GM19099 (cell line): Measurements from ENCODE around the gene REM1.

ENCODE experiments used
- POLR2A ChIP-seq: IDR thresholded peaks from 3 replicates; pipeline ENCODE4 v1.6.1; 2011; ENCODE audit warnings: low read depth; ENCODE audit not compliant: insufficient read length; ENCODE audit errors: extremely low read depth

The REM1 gene, protein sequence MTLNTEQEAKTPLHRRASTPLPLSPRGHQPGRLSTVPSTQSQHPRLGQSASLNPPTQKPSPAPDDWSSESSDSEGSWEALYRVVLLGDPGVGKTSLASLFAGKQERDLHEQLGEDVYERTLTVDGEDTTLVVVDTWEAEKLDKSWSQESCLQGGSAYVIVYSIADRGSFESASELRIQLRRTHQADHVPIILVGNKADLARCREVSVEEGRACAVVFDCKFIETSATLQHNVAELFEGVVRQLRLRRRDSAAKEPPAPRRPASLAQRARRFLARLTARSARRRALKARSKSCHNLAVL

DNA sequence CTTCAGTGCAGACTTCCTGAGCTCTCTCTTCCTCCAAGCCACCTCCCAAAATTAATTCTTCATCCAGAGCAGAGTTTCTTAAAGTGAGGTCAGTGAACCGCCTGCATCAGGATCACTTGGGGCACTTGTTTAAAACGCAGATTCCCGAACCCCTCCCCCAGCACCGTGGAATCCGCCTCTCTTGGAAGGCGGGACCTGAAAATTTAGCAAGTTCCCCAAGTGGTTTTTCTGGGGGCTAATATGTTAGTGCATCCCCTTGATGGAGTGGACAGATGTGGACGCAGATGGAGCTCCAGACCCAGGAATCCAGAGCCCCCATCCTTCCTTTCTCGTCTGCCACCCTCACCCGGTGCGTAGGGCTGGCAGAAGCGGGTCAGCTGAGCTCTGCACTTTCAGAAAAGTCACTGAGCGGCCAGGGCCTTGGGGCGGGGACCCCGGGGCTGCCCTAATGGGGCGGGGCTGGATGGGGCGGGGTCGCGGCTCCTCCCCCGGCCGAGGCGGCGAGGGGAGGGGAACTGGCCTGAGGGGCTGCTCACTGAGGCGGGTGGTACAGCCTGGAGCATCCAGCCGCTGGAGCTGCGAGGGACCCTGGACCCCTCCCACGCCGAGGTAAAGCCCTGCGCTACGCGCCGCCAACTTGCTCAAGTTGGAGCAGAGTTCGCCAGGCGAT, at the start of gene REM1, which contains the start of gene DEFB124:
TSS of gene REM1 (plus strand) at position 531 of the 670 bp plus-strand sequence. CDS start 1,158 bp downstream, outside the sequence.
TSS of gene DEFB124 (minus strand) at position 370 of the 670 bp plus-strand sequence. CDS start 2,114 bp downstream, outside the sequence.
- no peak for TF ChIP-seq POLR2A

DNA sequence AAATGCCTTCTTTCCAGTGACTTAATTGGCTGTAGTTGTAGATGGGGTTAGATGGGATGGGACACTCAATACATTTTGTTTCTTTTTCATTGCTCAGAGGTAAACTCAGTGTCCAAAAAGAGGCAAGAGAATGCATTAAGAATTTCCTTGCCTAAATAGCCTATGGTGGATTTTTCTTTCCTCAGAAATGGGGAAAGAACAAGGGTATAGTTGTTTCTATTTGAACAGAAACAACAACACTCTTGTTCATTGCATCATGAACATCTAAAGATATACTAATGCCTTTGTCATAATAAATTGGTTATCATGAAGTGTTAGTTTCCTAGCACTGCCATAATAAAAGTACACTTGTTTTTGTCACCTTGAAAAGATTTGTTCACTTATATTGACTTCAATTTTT, 49.3 kb upstream of the REM1 start:
- no peak for TF ChIP-seq POLR2A

DNA sequence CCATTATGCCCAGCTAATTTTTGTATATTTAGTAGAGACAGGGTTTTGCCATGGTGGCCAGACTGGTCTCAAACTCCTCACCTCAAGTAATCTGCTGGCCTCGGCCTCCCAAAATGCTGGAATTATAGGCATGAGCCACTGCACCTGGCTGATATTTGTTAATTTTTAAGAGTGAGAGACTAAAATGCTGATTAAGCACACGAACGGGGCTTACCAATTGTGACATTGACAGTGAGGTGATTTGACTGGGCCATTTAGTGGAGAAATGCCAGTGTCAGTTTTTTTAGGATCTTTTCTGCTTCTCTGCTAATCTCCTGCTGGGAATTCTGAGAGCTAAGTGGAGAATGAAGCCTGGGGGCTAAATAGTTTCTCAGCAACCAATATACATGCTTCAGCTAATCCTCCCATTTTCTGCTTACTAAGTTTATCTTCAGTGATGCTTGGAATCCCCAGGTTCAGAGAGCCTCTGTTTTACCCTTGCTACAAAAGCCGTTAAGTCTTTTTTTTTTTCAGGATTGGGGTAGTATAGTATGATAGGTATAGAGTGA, 44.4 kb upstream of the REM1 start:
- no peak for TF ChIP-seq POLR2A

DNA sequence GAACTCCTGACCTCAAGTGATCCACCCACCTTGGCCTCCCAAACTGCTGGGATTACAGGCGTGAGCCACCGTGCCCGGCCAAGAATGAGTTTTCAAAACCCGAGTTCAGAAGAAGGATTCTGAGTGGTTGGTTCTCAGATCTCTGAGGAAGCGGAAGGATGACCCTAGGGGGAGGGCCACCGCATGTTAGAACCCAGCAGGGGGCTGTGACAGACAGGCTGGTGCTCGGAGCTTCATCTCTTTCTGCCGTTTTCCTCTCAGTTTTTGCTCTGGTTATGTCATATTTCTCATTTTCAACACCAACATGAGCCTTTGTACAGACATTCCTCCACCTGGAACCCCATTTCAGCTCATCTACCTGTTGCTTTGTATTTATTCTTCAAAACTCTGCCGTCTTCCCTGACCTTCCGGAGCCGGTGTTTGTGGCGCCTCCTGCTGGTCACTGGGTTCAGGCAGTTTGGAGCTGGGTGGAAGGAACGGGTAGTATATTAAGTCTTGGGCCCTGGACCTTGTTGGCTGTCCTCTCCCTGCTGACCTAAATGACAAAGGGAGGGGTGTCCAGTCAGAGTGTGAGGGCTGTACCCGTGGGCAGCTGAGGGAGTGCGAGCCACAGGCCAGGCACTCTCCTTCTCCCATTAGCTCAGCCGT, 35.0 kb upstream of the REM1 start, which contains the start of gene DEFB123:
TSS of gene DEFB123 (plus strand) at position 621 of the 648 bp plus-strand sequence. CDS start 67 bp downstream, outside the sequence.
- TF ChIP-seq POLR2A = no peak

DNA sequence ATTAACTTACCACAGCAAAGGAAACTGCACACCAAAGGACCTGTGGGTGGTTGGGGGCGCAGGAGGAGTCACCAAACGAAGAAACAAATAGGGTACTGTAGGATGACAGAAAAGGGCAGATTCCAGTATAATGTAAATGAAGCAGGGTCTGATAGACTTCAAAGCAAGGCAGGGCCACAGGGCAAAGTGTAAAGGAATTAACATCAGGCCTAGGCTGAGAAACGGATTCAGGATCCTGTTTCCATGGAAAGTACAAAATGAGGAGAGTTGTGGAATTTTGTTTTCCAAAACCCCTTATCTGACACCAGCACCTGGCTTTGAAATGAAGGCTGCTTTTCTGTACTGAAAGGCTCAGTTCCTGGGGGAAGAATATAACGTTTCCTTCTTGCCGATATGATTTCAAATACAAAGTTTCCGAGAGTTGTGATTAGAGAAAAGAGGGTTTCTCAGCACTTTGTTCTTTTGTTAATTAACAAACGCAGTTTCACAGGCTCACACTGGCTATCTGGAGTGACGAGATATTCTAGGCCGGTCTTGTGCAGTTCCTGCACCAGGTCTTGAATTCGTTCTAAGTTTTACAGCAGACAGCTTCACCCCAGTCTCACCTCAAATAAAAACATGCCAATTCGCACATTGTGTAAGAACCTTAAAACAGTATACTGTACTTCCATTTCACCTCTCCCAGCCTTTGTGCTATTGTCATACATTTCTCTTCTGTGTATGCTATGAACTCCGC, 28.8 kb upstream of the REM1 start:
- TF ChIP-seq POLR2A = no peak

DNA sequence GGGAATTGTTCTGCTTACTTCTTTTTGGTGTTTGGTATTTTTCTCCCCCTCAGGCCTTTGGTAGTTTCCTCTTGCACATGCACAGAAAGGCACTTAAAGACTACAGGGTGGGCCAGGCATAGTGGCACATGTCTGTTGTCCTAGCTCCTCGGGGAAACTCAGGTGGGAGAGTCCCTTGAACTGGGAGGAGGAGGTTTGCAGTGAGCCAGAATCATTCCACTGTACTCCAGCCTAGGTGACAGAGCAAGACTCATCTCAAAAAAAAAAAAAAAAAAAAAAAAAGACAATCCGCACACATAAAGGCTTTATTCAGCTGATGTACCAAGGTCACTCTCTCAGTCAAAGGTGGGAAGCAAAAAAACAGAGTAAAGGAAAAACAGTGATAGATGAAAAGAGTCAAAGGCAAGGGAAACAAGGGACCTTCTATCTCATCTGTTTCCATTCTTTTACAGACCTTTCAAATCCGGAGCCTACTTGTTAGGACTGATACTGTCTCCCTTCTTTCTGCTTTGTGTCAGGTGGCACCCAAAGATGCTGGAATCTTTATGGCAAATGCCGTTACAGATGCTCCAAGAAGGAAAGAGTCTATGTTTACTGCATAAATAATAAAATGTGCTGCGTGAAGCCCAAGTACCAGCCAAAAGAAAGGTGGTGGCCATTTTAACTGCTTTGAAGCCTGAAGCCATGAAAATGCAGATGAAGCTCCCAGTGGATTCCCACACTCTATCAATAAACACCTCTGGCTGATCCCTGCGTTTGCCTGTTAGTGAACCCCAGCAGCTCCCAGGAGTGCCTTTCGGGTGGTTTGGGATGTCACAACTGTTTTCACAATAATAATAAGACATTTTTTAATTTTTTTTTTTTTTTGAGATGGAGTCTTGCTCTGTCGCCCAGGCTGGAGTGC, 25.3 kb upstream of the REM1 start:
- no peak for TF ChIP-seq POLR2A

DNA sequence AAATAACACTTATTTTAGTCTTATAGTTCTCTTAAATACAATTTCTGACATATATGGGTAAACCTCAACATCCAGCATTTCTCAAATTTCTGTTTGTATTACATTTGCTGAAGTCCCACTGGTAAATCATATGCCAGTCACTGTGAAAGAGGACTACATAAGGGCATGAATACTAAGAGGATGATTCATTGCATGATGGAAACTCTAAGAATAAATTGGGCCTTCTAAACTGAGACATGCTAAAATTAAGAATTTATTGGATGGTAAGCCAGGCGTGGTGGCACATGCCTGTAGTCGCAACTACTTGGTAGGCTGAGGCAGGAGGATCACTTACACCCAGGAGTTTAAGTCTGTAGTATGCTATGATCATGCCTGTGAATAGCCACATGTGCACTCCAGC, 22.5 kb upstream of the REM1 start:
- TF ChIP-seq POLR2A = no peak

DNA sequence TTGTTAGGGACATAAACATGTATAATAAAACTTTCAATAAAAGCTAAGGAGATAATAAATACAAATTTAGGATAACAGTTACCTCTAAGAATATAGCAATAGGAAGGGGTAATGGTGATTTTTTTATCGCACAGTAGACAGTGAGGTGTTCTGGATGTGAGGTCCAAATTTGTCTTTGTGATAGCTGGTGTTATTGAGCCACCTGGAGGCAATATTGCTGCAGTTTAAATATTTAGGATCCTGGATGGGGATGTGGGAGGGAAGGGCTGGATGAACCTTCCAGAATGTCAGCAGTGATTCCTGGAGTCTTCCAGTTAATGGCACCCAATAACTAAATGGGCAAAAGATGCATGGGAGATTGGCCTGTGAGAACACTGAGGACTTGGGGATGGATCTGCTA, 20.7 kb upstream of the REM1 start:
- TF ChIP-seq POLR2A = no peak

DNA sequence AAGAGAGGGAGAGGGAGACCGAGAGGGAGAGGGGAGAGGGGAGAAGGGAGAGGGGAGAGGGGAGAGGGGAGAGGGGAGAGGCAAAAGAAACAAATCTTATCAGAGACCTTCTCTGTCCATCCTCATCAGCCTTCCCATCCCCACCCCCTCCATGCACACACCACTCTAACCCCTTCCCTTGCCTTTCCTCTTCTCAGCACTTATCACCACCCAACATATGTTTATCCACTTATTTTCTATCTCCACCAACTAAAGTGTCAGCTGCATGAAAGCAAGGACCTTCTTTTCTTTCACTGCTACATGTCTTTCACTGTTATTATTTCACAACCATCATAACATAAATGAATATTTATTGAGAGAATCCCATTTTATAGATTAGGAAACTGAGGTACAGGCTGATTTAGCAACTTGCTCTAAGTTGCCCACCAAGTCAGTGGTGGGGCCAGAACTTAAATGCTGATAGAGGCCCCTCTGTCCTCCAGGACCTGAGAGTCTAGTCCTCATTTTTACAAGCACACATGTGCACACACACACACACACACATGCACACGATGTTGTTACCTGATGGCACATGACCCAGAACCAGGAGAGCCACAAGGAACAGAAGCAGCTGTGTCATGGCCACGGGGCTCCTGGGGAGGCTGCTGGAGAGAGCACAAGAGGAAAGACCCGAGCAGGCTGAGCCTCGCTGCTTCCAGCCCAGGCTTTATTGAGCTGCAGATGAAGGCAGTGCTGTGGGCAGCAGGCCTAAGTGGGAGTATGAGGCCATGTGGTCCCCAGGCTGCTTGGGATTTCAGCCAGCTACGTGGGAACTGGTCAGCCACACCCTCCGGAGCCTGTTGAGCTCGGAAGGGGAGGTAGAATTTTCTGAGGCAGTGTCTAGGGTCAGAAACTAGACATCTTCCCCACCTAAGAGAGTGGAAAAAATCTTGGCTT, 2.4 kb upstream of the REM1 start:
- TF ChIP-seq POLR2A = no peak

DNA sequence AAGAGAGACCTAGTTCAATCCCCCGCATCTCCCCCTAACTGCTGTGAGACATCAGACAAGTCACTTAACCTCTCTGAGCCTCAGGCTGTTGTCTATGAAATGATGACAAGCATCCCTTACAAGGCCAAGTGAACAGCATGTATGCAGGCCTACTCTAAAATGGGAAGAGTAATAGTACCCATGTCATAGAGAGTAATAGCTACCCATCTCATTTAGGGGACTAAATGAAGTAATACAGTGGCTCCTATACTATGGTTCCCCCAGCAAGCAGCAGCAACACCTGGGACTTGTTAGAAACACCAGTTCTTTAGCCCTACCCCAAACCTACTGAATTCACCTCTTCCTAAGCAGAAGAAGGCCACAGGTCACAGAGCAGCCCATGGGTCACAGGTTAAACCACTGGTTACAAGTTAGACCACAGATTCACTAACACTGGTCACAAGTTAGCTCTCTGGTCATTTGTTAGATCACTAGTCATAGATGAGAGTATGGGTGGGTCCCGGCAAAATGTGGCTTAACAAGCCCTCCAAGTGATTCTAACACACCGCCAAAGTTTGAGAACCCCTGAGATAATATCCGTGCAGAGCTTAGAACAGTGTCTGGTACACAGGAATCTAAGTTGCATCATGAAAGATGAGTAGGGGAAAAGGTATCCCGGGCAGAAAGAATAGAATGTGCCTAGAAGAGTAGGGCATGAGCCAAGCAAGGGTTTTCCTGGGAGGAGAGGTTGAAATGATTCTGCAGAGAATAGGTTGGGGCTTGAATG, 1.6 kb upstream of the REM1 start:
- TF ChIP-seq POLR2A = no peak

DNA sequence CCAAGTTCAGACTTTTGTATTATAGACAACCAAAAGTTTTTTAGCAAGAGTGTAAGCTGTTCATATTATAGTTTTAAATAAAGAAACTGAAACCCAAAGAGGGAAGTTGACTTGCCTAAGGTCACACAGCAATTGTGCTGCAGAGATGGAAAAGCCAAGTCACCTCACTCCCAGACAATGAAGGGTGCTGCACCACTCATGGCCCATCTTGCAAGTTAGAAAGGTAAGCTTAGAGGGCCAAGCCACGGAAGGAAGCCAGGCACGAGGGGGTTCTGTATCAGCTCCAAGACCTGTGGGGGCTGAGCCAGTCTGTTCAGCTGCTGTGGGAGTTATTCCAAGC, 1.0 kb upstream of the REM1 start:
- no peak for TF ChIP-seq POLR2A

DNA sequence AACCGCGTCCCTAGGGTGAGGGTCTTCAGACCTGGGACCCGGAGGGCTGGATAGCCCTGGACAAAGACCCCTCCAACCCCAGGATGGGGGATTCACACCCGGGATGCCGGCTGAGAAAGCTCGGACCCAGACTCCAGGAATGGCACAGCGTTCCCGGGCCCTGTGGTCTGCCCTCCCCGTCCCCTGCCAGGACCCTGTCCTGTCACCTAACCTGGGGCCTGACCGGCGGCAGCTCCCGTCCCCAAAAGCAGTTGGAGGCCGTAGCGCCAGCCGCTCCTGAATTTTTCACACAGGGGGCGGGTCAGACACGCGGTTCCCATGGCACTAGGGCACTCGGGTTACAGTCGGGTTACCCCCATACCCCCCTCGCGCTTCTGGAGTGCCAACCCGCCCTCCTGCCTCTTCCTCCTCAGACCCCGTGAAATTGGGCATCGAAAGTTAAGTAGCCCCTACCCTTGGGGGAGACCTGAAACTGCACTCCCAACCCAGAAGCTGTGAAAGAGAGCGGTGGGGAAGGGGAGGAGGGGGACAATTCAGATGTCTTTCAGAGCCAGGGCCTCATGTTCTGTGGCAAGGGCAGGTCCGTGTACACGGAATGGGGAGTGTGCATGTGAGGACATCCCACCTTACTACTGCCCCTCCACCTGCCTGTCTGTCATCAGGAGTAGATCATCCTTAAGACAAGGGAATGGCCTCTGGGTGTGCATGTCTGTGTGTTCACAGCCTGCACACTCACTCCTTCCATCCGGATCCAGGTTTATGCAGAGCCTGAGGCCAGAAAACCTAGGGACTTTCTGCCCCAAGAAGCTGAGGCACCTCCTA, 595 bp downstream of the REM1 start:
- TF ChIP-seq POLR2A = no peak

DNA sequence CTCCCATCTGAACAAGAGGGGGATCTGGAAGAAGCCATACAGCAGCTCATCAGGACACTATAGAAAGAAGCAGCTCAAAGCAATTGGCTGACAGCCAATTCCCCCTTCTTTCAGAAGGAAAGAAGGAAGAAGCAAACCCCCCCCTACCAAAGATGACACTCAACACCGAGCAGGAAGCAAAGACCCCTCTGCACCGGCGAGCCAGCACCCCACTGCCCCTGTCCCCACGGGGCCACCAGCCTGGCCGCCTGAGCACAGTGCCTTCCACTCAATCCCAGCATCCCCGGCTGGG, 1.2 kb downstream of the REM1 start:
- no peak for TF ChIP-seq POLR2A
